GM23338 (cell line): ENCODE data around the gene CAPG. TPM values are rescaled to one million over a fixed set of nuclear protein-coding genes. Genes with fewer than 3 reads are reported as not detected.

Experiments used
- ATAC-seq: fragments of 200-7000 bp; cut with Tn5 transposase; 3 replicates; pipeline ENCODE4 v1.9.1; 2020
- DNase-seq: peaks from one replicate; pipeline ENCODE4 v3.0.0-alpha.2; 2015; ENCODE audit warnings: low spot score
- H2AFZ ChIP-seq: fragments of 200-600 bp; sonication (generic); 2 replicates; pipeline ENCODE4 v1.8.0; 2016; ENCODE audit warnings: antibody characterized with exemption, mild to moderate bottlenecking, moderate library complexity
- H3F3A ChIP-seq: fragments of 200-600 bp; sonication (generic); replicated peaks from 2 replicates; pipeline ENCODE4 v1.8.0; 2017; ENCODE audit warnings: antibody characterized with exemption, mixed run types, low read depth
- H3K27ac ChIP-seq: fragments of 200-600 bp; sonication (generic); 2 replicates; pipeline ENCODE4 v1.6.1; 2016; ENCODE audit warnings: low read depth
- H3K27me3 ChIP-seq: fragments of 200-600 bp; sonication (generic); 2 replicates; pipeline ENCODE4 v1.8.0; 2016; ENCODE audit warnings: mild to moderate bottlenecking, mixed run types, moderate library complexity; ENCODE audit not compliant: insufficient read depth
- H3K36me3 ChIP-seq: fragments of 200-600 bp; sonication (generic); 2 replicates; pipeline ENCODE4 v1.8.0; 2016; ENCODE audit warnings: mild to moderate bottlenecking; ENCODE audit not compliant: insufficient read depth
- H3K4me1 ChIP-seq: fragments of 200-600 bp; sonication (generic); 2 replicates; pipeline ENCODE4 v1.8.0; 2016; ENCODE audit warnings: mild to moderate bottlenecking, moderate library complexity; ENCODE audit not compliant: insufficient read depth
- H3K4me2 ChIP-seq: fragments of 200-600 bp; sonication (generic); 2 replicates; pipeline ENCODE4 v1.7.1; 2017; ENCODE audit warnings: mixed run types
- H3K4me3 ChIP-seq: fragments of 200-600 bp; sonication (generic); 2 replicates; pipeline ENCODE4 v1.6.1; 2016; ENCODE audit warnings: mixed run types
- H3K79me2 ChIP-seq: fragments of 200-600 bp; sonication (generic); replicated peaks from 2 replicates; pipeline ENCODE4 v1.8.0; 2017; ENCODE audit warnings: mild to moderate bottlenecking; ENCODE audit not compliant: insufficient read depth
- H3K9me2 ChIP-seq: fragments of 200-600 bp; sonication (generic); 2 replicates; pipeline ENCODE4 v1.8.0; 2017; ENCODE audit not compliant: insufficient read depth
- H4K20me1 ChIP-seq: fragments of 200-600 bp; sonication (generic); replicated peaks from 2 replicates; pipeline ENCODE4 v1.8.0; 2017; ENCODE audit warnings: mild to moderate bottlenecking; ENCODE audit not compliant: insufficient read depth
- H3K27ac Mint-ChIP-seq: 2 replicates; pipeline ENCODE4 v1.8.0; 2020; ENCODE audit warnings: inconsistent platforms, mild to moderate bottlenecking, moderate library complexity, mixed read lengths
- H3K27me3 Mint-ChIP-seq: 3 replicates; pipeline ENCODE4 v1.8.0; 2022; ENCODE audit warnings: low read depth, mild to moderate bottlenecking, moderate library complexity, mixed read lengths, inconsistent platforms; ENCODE audit not compliant: insufficient read depth, poor library complexity
- H3K36me3 Mint-ChIP-seq: 3 replicates; pipeline ENCODE4 v1.8.0; 2021; ENCODE audit warnings: low read depth, mild to moderate bottlenecking, inconsistent platforms, moderate library complexity, mixed read lengths
- H3K4me1 Mint-ChIP-seq: 3 replicates; pipeline ENCODE4 v1.8.0; 2020; ENCODE audit warnings: mild to moderate bottlenecking, inconsistent platforms, mixed read lengths
- H3K4me3 Mint-ChIP-seq: 3 replicates; pipeline ENCODE4 v1.8.0; 2021; ENCODE audit warnings: moderate library complexity, mild to moderate bottlenecking, inconsistent platforms, mixed read lengths
- H3K9me3 Mint-ChIP-seq: 3 replicates; pipeline ENCODE4 v1.8.0; 2020; ENCODE audit warnings: moderate library complexity, mild to moderate bottlenecking, inconsistent platforms, mixed read lengths
- CREB1 ChIP-seq: fragments of 250-450 bp; sonication (Bioruptor Pico); IDR thresholded peaks from 2 replicates; pipeline ENCODE4 v1.5.0; 2020; ENCODE audit warnings: low read depth, mild to moderate bottlenecking, moderate library complexity
- EZH2 ChIP-seq: fragments of 200-600 bp; sonication (generic); IDR thresholded peaks from one replicate; pipeline ENCODE4 v1.8.0; 2017; ENCODE audit warnings: antibody characterized with exemption, mild to moderate bottlenecking, low read depth; ENCODE audit not compliant: unreplicated experiment
- EZH2phosphoT487 ChIP-seq: fragments of 200-600 bp; sonication (generic); IDR thresholded peaks from one replicate; pipeline ENCODE4 v1.8.1; 2018; ENCODE audit warnings: antibody characterized with exemption; ENCODE audit not compliant: unreplicated experiment
- JUNB ChIP-seq: IDR thresholded peaks from one replicate; pipeline ENCODE4 v1.6.1; 2016; ENCODE audit warnings: antibody characterized with exemption; ENCODE audit not compliant: unreplicated experiment
- NANOG ChIP-seq: IDR thresholded peaks from 2 replicates; pipeline ENCODE4 v1.6.1; 2016; ENCODE audit warnings: antibody characterized with exemption, borderline replicate concordance
- POLR2AphosphoS5 ChIP-seq: IDR thresholded peaks from 2 replicates; pipeline ENCODE4 v1.6.1; 2016; ENCODE audit warnings: antibody characterized with exemption, low read depth
- STAT1 ChIP-seq: IDR thresholded peaks from one replicate; pipeline ENCODE4 v1.6.1; 2016; ENCODE audit warnings: antibody characterized with exemption; ENCODE audit not compliant: unreplicated experiment
- ZNF114 ChIP-seq: fragments of 250-450 bp; sonication (Bioruptor Pico); IDR thresholded peaks from 2 replicates; pipeline ENCODE4 v1.5.0; 2020; ENCODE audit warnings: mild to moderate bottlenecking, moderate library complexity
- ZNF331 ChIP-seq: fragments of 250-450 bp; sonication (Bioruptor Pico); IDR thresholded peaks from 2 replicates; pipeline ENCODE4 v1.5.0; 2020; ENCODE audit warnings: low read depth, mild to moderate bottlenecking, moderate library complexity
- polyA plus RNA-seq: library from polyadenylated mRNA; unstranded; fragments of >200 nt; fragmentation: Nextera tagmentation; extraction: Ambion mirVana; gene quantifications from 2 replicates; pipeline ENCODE4 v1.2.1, GENCODE V29; 2016
- total RNA-seq: library from RNA; depleted of rRNA; stranded (reverse); fragments of >200 nt; shearing (Covaris generic); gene quantifications from 2 replicates; pipeline ENCODE4 v1.2.3, GENCODE V29; 2014
- TF ChIP-seq, protein P1 (sequence below), 2 experiments: fragments of 200-600 bp in 1 of 2; sonication (generic) in 1 of 2; conservative IDR thresholded peaks; 2 replicates each; pipeline versions ENCODE4 v1.5.1 to v1.6.1; 2016 to 2017; ENCODE audit warnings: antibody characterized with exemption in 2 of 2, low read depth in 2 of 2, mild to moderate bottlenecking in 2 of 2, moderate library complexity in 1 of 2
- TF ChIP-seq, protein P2 (sequence below): IDR thresholded peaks from 2 replicates; pipeline ENCODE4 v1.6.1; 2016; ENCODE audit warnings: antibody characterized with exemption
- TF ChIP-seq, protein P3 (sequence below): fragments of 250-450 bp; sonication (Bioruptor Pico); IDR thresholded peaks from 2 replicates; pipeline ENCODE4 v1.5.0; 2020; ENCODE audit warnings: mild to moderate bottlenecking, moderate library complexity

The CAPG gene
- total and polyA plus RNA-seq, 2 experiments from 2014 or later = 88.7 to 104 TPM

DNA sequence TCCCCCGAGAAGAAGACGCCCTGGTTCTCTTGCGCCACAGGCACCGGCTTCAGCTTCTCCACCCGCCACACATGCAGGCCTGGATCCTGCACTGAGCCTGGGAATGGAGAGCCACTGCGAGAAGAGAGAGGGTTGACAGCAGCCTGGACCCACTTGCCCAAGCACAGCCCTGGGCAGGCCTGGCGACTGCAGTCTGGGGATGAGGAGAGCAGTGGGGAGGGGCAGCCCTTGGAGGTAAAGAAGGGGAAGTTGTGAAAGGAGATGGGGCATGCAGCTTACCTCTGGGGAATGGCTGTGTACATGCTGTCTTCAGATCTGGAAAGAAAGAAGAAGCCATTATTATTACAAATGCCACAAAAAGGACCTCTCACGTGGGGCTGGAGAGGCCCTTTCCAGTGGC, 8.3 kb downstream of the CAPG start:
- Mint-ChIP-seq H3K36me3 (peaks cover 16% of the 10 kb centered on the region), H3K27ac (no peak overlapping the region), H3K9me3 (peaks cover 13% of the 10 kb centered on the region), H3K4me1 (peaks cover 9% of the 10 kb centered on the region), H3K4me3 (no peak overlapping the region), H3K27me3 (peaks cover 9% of the 10 kb centered on the region)
- no peaks in the 10 kb centered on the region for H3K27me3 ChIP-seq
- no peak for DNase-seq
- no peak overlapping the region for H2AFZ ChIP-seq
- H3K4me1 ChIP-seq = peaks cover 6% of the 10 kb centered on the region; the same call in 1 of the 2 replicates
- H3K36me3 ChIP-seq = peaks cover 8% of the 10 kb centered on the region
- H3K4me2 ChIP-seq = no peak overlapping the region
- H3K79me2 ChIP-seq = peaks cover 9% of the 10 kb centered on the region
- H3K4me3 ChIP-seq = no peak overlapping the region
- no peaks in the 10 kb centered on the region for H3K9me2 ChIP-seq
- no peak for TF ChIP-seq CREB1 (CRISPR knock-in tag)
- no peak for TF ChIP-seq EZH2phosphoT487
- TF ChIP-seq EZH2 = no peak
- no peaks in the 10 kb centered on the region for H4K20me1 ChIP-seq
- H3F3A ChIP-seq = peaks cover 7% of the 10 kb centered on the region; the same call in 1 of the 2 replicates
- ATAC-seq = no peak
- H3K27ac ChIP-seq = no peak overlapping the region

DNA sequence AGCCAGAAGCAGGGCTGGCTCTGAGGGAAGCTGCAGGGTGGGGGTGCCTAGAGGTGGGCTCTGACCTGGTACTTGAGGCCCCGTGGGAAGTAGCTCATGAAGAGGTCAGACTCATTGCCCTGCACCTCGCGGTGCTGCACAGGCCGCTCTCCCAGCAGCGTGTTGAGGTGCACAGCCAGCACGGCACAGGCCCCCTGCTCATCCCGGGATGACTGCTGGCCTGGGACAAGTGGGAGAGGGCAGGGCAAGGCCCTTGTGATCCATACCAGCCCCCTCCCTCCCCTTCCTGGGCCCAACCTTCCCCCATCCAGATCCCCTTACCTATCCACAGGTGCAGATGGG, 8.7 kb downstream of the CAPG start:
- Histone ChIP-seq H3K27ac (no peak overlapping the region), H4K20me1 (no peaks in the 10 kb centered on the region), H2AFZ (no peak overlapping the region), H3K4me3 (no peak overlapping the region), H3K27me3 (no peaks in the 10 kb centered on the region), H3K36me3 (peaks cover 8% of the 10 kb centered on the region), H3K79me2 (peaks cover 9% of the 10 kb centered on the region), H3F3A (peaks cover 7% of the 10 kb centered on the region; the same call in 1 of the 2 replicates), H3K9me2 (no peaks in the 10 kb centered on the region), H3K4me2 (no peak overlapping the region), H3K4me1 (peaks cover 6% of the 10 kb centered on the region; the same call in 1 of the 2 replicates)
- Mint-ChIP-seq H3K4me1 (peaks cover 9% of the 10 kb centered on the region), H3K27ac (no peak overlapping the region), H3K4me3 (no peak overlapping the region), H3K36me3 (peaks cover 16% of the 10 kb centered on the region), H3K9me3 (peaks cover 13% of the 10 kb centered on the region), H3K27me3 (peaks cover 9% of the 10 kb centered on the region)
- DNase-seq (no peak), ATAC-seq (no peak)
- no peak for TF ChIP-seq STAT1
- no peak for TF ChIP-seq POLR2AphosphoS5
- no peak for TF ChIP-seq EZH2
- no peak for TF ChIP-seq ZNF114 (CRISPR knock-in tag)
- TF ChIP-seq, protein P1, sequence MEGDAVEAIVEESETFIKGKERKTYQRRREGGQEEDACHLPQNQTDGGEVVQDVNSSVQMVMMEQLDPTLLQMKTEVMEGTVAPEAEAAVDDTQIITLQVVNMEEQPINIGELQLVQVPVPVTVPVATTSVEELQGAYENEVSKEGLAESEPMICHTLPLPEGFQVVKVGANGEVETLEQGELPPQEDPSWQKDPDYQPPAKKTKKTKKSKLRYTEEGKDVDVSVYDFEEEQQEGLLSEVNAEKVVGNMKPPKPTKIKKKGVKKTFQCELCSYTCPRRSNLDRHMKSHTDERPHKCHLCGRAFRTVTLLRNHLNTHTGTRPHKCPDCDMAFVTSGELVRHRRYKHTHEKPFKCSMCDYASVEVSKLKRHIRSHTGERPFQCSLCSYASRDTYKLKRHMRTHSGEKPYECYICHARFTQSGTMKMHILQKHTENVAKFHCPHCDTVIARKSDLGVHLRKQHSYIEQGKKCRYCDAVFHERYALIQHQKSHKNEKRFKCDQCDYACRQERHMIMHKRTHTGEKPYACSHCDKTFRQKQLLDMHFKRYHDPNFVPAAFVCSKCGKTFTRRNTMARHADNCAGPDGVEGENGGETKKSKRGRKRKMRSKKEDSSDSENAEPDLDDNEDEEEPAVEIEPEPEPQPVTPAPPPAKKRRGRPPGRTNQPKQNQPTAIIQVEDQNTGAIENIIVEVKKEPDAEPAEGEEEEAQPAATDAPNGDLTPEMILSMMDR (conservative IDR thresholded peaks at IDR 0.05; ENCODE audit: low read depth in 2 of 2) = no peak
- no peak for TF ChIP-seq NANOG
- TF ChIP-seq ZNF331 (CRISPR knock-in tag) = no peak
- TF ChIP-seq, protein P2, sequence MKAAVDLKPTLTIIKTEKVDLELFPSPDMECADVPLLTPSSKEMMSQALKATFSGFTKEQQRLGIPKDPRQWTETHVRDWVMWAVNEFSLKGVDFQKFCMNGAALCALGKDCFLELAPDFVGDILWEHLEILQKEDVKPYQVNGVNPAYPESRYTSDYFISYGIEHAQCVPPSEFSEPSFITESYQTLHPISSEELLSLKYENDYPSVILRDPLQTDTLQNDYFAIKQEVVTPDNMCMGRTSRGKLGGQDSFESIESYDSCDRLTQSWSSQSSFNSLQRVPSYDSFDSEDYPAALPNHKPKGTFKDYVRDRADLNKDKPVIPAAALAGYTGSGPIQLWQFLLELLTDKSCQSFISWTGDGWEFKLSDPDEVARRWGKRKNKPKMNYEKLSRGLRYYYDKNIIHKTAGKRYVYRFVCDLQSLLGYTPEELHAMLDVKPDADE = no peak
- TF ChIP-seq EZH2phosphoT487 = no peak
- TF ChIP-seq, protein P3, sequence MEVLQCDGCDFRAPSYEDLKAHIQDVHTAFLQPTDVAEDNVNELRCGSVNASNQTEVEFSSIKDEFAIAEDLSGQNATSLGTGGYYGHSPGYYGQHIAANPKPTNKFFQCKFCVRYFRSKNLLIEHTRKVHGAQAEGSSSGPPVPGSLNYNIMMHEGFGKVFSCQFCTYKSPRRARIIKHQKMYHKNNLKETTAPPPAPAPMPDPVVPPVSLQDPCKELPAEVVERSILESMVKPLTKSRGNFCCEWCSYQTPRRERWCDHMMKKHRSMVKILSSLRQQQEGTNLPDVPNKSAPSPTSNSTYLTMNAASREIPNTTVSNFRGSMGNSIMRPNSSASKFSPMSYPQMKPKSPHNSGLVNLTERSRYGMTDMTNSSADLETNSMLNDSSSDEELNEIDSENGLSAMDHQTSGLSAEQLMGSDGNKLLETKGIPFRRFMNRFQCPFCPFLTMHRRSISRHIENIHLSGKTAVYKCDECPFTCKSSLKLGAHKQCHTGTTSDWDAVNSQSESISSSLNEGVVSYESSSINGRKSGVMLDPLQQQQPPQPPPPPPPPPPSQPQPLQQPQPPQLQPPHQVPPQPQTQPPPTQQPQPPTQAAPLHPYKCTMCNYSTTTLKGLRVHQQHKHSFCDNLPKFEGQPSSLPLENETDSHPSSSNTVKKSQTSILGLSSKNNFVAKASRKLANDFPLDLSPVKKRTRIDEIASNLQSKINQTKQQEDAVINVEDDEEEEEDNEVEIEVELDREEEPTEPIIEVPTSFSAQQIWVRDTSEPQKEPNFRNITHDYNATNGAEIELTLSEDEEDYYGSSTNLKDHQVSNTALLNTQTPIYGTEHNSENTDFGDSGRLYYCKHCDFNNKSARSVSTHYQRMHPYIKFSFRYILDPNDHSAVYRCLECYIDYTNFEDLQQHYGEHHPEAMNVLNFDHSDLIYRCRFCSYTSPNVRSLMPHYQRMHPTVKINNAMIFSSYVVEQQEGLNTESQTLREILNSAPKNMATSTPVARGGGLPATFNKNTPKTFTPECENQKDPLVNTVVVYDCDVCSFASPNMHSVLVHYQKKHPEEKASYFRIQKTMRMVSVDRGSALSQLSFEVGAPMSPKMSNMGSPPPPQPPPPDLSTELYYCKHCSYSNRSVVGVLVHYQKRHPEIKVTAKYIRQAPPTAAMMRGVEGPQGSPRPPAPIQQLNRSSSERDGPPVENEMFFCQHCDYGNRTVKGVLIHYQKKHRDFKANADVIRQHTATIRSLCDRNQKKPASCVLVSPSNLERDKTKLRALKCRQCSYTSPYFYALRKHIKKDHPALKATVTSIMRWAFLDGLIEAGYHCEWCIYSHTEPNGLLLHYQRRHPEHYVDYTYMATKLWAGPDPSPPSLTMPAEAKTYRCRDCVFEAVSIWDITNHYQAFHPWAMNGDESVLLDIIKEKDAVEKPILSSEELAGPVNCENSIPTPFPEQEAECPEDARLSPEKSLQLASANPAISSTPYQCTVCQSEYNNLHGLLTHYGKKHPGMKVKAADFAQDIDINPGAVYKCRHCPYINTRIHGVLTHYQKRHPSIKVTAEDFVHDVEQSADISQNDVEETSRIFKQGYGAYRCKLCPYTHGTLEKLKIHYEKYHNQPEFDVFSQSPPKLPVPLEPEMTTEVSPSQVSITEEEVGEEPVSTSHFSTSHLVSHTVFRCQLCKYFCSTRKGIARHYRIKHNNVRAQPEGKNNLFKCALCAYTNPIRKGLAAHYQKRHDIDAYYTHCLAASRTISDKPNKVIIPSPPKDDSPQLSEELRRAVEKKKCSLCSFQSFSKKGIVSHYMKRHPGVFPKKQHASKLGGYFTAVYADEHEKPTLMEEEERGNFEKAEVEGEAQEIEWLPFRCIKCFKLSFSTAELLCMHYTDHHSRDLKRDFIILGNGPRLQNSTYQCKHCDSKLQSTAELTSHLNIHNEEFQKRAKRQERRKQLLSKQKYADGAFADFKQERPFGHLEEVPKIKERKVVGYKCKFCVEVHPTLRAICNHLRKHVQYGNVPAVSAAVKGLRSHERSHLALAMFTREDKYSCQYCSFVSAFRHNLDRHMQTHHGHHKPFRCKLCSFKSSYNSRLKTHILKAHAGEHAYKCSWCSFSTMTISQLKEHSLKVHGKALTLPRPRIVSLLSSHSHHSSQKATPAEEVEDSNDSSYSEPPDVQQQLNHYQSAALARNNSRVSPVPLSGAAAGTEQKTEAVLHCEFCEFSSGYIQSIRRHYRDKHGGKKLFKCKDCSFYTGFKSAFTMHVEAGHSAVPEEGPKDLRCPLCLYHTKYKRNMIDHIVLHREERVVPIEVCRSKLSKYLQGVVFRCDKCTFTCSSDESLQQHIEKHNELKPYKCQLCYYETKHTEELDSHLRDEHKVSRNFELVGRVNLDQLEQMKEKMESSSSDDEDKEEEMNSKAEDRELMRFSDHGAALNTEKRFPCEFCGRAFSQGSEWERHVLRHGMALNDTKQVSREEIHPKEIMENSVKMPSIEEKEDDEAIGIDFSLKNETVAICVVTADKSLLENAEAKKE (CRISPR knock-in tag) = no peak
- TF ChIP-seq JUNB = no peak
